ENCODE measurements around the gene DNAJC30.

GRCh38 chr7:73644688-73645286 is 38.5 kb downstream of the DNAJC30 start:
- TF ChIP-seq CTCF (conservative IDR thresholded peaks at IDR 0.05 in 1 of 2, IDR thresholded peaks at IDR 0.05 in 1 of 2; ENCODE audit: low read depth in 1 of 2, low read length in 2 of 2): no peak
- TF ChIP-seq EZH2 (IDR thresholded peaks at IDR 0.05; ENCODE audit: low read length, missing control alignments): no peak
